Calu3 (cell line): Measurements from ENCODE around the gene CTNND2. TPM values are rescaled to one million over a fixed set of nuclear protein-coding genes. Genes with fewer than 3 reads are reported as not detected.

Source experiments
- BruUV-seq: library from RNA; stranded (reverse); fragments of 400-500 nt; replicated peaks from 2 replicates; lab custom pipeline; 2021; lab: Mats Ljungman, UMichigan
- CTCF ChIA-PET: fragments of 300-600 bp; sonication (Branson Sonifier 250); formaldehyde crosslinking; loops from one replicate; lab custom pipeline; 2022; ENCODE audit warnings: antibody characterized with exemption; lab: Charles Lee
- DNase-seq: peaks from one replicate; pipeline ENCODE4 v3.0.0; 2022
- H3K27ac Mint-ChIP-seq: one replicate; pipeline ENCODE4 v1.8.0; 2022; ENCODE audit warnings: mixed read lengths; ENCODE audit not compliant: unreplicated experiment
- H3K27me3 Mint-ChIP-seq: one replicate; pipeline ENCODE4 v1.8.0; 2022; ENCODE audit warnings: mixed read lengths; ENCODE audit not compliant: unreplicated experiment
- H3K36me3 Mint-ChIP-seq: one replicate; pipeline ENCODE4 v1.8.0; 2022; ENCODE audit warnings: mild to moderate bottlenecking, moderate library complexity, mixed read lengths; ENCODE audit not compliant: insufficient read depth, unreplicated experiment
- H3K4me1 Mint-ChIP-seq: one replicate; pipeline ENCODE4 v1.8.0; 2022; ENCODE audit warnings: mild to moderate bottlenecking, low read depth, mixed read lengths; ENCODE audit not compliant: unreplicated experiment
- H3K4me3 Mint-ChIP-seq: one replicate; pipeline ENCODE4 v1.8.0; 2022; ENCODE audit warnings: mild to moderate bottlenecking, low read depth, moderate library complexity, mixed read lengths; ENCODE audit not compliant: unreplicated experiment
- H3K9me3 Mint-ChIP-seq: one replicate; pipeline ENCODE4 v1.8.0; 2022; ENCODE audit warnings: low read depth, mixed read lengths; ENCODE audit not compliant: unreplicated experiment
- intact Hi-C: fragments of 100-400 bp; cut with micrococcal nuclease; formaldehyde crosslinking; loops from one replicate; pipeline ENCODE4 v1.10.0; 2022; ENCODE audit not compliant: unreplicated experiment
- total RNA-seq: library from RNA; stranded (reverse); gene quantifications from 2 replicates; pipeline ENCODE4 v1.2.3, GENCODE V29; 2022
- TF ChIP-seq, protein P1 (sequence below): fragments of 200-600 bp; IDR thresholded peaks from one replicate; pipeline ENCODE4 v1.8.0; 2022; ENCODE audit warnings: antibody characterized with exemption; ENCODE audit not compliant: unreplicated experiment

CTNND2 gene
- total RNA-seq, 1 experiment from 2014 or later: 19.6 TPM

DNA sequence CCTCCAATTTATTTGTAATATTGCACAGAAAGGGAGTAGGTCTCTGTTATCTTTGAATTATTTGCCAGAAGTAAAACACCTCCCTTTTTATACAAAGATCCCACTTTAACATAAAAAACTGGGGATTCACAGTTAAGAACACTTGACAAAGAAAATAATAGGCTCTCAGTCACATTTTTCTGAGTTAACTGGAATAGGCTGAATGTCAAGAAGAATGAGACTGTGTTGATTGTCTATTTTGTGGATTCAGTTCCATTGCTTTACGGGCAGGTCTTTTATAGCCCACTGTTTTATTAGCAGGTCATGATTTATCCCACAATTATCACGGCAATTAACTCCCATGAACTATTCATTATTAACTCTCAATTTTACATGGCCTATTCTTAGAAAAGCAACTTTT, 427.4 kb downstream of the CTNND2 start:
- intact Hi-C loops: no loop called here
- DNase-seq: no peak
- no peak overlapping the region for H3K27ac Mint-ChIP-seq
- H3K9me3 Mint-ChIP-seq: peaks cover 3% of the 10 kb centered on the region
- H3K4me1 Mint-ChIP-seq: no peaks in the 10 kb centered on the region
- no TSS peak for BruUV-seq
- CTCF ChIA-PET: no interaction called here
- no peaks in the 10 kb centered on the region for H3K27me3 Mint-ChIP-seq
- no peak overlapping the region for H3K4me3 Mint-ChIP-seq
- TF ChIP-seq, protein P1, sequence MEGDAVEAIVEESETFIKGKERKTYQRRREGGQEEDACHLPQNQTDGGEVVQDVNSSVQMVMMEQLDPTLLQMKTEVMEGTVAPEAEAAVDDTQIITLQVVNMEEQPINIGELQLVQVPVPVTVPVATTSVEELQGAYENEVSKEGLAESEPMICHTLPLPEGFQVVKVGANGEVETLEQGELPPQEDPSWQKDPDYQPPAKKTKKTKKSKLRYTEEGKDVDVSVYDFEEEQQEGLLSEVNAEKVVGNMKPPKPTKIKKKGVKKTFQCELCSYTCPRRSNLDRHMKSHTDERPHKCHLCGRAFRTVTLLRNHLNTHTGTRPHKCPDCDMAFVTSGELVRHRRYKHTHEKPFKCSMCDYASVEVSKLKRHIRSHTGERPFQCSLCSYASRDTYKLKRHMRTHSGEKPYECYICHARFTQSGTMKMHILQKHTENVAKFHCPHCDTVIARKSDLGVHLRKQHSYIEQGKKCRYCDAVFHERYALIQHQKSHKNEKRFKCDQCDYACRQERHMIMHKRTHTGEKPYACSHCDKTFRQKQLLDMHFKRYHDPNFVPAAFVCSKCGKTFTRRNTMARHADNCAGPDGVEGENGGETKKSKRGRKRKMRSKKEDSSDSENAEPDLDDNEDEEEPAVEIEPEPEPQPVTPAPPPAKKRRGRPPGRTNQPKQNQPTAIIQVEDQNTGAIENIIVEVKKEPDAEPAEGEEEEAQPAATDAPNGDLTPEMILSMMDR: no peak
- H3K36me3 Mint-ChIP-seq: no peaks in the 10 kb centered on the region

DNA sequence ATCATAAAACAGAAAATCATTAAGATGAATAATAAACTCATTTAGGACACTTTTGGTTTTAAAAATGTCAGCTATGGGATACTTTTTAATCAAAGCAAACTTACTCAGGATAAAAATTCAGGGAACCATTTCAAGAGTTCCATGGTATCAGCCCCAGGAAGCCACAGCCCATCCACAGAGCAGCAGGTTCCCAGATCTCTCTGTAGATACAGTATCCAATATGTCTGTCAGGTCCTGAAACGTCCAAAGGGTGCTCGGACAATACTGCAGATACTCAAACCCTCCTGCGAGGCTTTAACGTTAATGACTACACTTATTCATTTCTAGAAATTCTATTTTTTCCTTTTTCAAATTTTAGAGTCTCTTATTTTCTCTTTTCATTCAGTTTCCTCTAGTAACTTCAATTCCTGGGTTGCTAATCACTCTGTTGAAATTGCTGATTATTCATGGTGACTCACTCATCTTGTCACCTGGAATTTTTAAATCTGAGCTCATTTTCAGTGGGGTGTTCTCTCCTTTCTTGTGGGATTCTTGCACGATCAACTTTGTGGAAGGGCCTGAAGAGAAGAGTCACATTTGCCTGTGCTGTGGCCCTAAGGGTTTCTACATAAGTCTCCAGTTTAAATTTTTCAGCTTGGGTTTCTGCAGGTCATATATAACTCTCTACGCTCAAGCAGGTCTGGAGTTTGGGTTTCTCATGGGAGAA, 435.8 kb downstream of the CTNND2 start:
- TF ChIP-seq, protein P1: no peak
- H3K9me3 Mint-ChIP-seq: no peaks in the 10 kb centered on the region
- intact Hi-C loops: no loop called here
- CTCF ChIA-PET: no interaction called here
- no peaks in the 10 kb centered on the region for H3K27me3 Mint-ChIP-seq
- no peak for DNase-seq
- H3K36me3 Mint-ChIP-seq: no peaks in the 10 kb centered on the region
- H3K4me3 Mint-ChIP-seq: no peak overlapping the region
- peaks cover 9% of the 10 kb centered on the region for H3K4me1 Mint-ChIP-seq
- BruUV-seq: no TSS peak
- H3K27ac Mint-ChIP-seq: no peak overlapping the region

DNA sequence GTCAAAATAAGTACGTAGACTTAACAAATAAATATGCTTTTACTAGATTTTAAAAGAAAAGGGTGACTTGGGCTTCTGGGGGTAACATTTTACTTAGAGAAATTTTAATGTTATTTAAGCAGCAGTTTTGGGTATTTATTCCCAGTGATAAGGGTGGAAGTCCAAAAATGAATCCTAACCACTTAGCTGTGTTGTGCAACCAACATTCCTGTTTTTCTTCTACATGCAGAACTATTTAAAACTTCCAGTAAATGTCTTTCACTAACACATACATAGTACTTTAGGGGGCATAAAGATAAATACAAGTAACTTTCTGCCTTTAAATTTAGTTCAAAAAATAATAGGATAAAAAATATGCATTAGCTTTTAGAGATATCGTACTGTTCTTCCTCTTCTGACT, 436.7 kb downstream of the CTNND2 start:
- no TSS peak for BruUV-seq
- Mint-ChIP-seq H3K9me3 (no peaks in the 10 kb centered on the region), H3K27ac (no peak overlapping the region), H3K4me1 (peaks cover 9% of the 10 kb centered on the region), H3K27me3 (no peaks in the 10 kb centered on the region), H3K36me3 (no peaks in the 10 kb centered on the region), H3K4me3 (no peak overlapping the region)
- no peak for DNase-seq
- TF ChIP-seq, protein P1: no peak
- CTCF ChIA-PET: no interaction called here
- intact Hi-C loops: no loop called here

DNA sequence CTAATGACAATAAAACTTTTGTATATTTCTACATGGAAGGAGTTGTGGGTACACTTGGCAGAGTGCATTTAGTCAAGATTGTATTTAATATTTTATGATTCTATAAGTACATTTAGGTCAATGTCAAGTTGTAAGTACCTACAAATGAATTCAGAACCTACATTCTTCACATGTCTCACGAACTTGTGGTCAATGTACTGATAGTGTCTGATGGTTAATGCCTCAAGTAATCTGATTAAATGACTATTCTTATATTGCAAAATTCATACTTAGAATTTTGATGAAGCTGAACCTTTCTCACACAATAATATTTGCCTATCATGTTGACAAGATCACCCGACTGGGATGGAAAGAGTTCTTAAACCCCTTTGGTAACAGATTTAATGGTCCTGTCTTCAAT, 444.5 kb downstream of the CTNND2 start:
- DNase-seq: no peak
- Mint-ChIP-seq H3K4me1 (no peaks in the 10 kb centered on the region), H3K27me3 (no peaks in the 10 kb centered on the region), H3K36me3 (no peaks in the 10 kb centered on the region), H3K4me3 (no peak overlapping the region), H3K9me3 (no peaks in the 10 kb centered on the region), H3K27ac (no peak overlapping the region)
- no TSS peak for BruUV-seq
- intact Hi-C loops: no loop called here
- TF ChIP-seq, protein P1: no peak
- CTCF ChIA-PET: no interaction called here
